Osteocyte (in vitro differentiated cells): ENCODE measurements around the gene CYP2R1. TPM values are rescaled to one million over a fixed set of nuclear protein-coding genes. Genes with fewer than 3 reads are reported as not detected.
"Not testable (repeated sequence)": the region's sequence is repeated elsewhere in the genome, so short reads cannot be mapped to it uniquely, and the experiment has no call there.

Source experiments
- DNase-seq: peaks from one replicate; pipeline ENCODE4 v3.0.0; 2021; ENCODE audit warnings: mixed read lengths; ENCODE audit not compliant: unreplicated experiment; ENCODE audit errors: extremely low spot score
- H3K27ac Mint-ChIP-seq: one replicate; pipeline ENCODE4 v1.8.0; 2021; ENCODE audit warnings: mild to moderate bottlenecking, mixed read lengths; ENCODE audit not compliant: unreplicated experiment
- H3K27me3 Mint-ChIP-seq: one replicate; pipeline ENCODE4 v1.8.0; 2021; ENCODE audit warnings: mixed read lengths; ENCODE audit not compliant: unreplicated experiment
- H3K36me3 Mint-ChIP-seq: one replicate; pipeline ENCODE4 v1.8.0; 2021; ENCODE audit warnings: mixed read lengths; ENCODE audit not compliant: unreplicated experiment
- H3K4me1 Mint-ChIP-seq: one replicate; pipeline ENCODE4 v1.8.0; 2021; ENCODE audit warnings: mixed read lengths; ENCODE audit not compliant: unreplicated experiment
- H3K4me3 Mint-ChIP-seq: one replicate; pipeline ENCODE4 v1.8.0; 2021; ENCODE audit warnings: mild to moderate bottlenecking, moderate library complexity, mixed read lengths; ENCODE audit not compliant: unreplicated experiment
- H3K9me3 Mint-ChIP-seq: one replicate; pipeline ENCODE4 v1.8.0; 2021; ENCODE audit warnings: mixed read lengths; ENCODE audit not compliant: unreplicated experiment
- CTCF ChIP-seq: fragments of 200-600 bp; sonication (generic); IDR thresholded peaks from 2 replicates; pipeline ENCODE4 v1.5.0; 2021; ENCODE audit warnings: antibody characterized with exemption, mild to moderate bottlenecking, moderate library complexity
- total RNA-seq: library from RNA; stranded (reverse); gene quantifications from 2 replicates; pipeline ENCODE4 v1.2.1, GENCODE V29; 2021

Gene CYP2R1
- total RNA-seq, 1 donor from 2014 or later = 6.4 TPM

GRCh38 chr11:14873632-14874031 is 18.4 kb downstream of the CYP2R1 start:
- no peak for DNase-seq
- Mint-ChIP-seq H3K4me3 (no peak overlapping the region), H3K9me3 (no peaks in the 10 kb centered on the region), H3K4me1 (peaks cover 6% of the 10 kb centered on the region), H3K27ac (no peak overlapping the region), H3K36me3 (peaks cover 5% of the 10 kb centered on the region), H3K27me3 (no peaks in the 10 kb centered on the region)
- no peak for TF ChIP-seq CTCF

GRCh38 chr11:14872032-14872431 is 20.0 kb downstream of the CYP2R1 start:
- no peaks in the 10 kb centered on the region for H3K9me3 Mint-ChIP-seq
- H3K27ac Mint-ChIP-seq = no peak overlapping the region

GRCh38 chr11:14863775-14864174 is 28.3 kb downstream of the CYP2R1 start:
- not testable (repeated sequence) for H3K4me1 Mint-ChIP-seq, H3K4me3 Mint-ChIP-seq

More at GRCh38 chr11:14872032-14872431, 20.0 kb downstream of the CYP2R1 start:
- Mint-ChIP-seq H3K4me3 (no peak overlapping the region), H3K4me1 (peaks cover 6% of the 10 kb centered on the region), H3K27me3 (no peaks in the 10 kb centered on the region), H3K36me3 (no peaks in the 10 kb centered on the region)
- no peak for DNase-seq
- no peak for TF ChIP-seq CTCF

GRCh38 chr11:14861680-14862079 is 30.4 kb downstream of the CYP2R1 start:
- peaks cover 10% of the 10 kb centered on the region for H3K27me3 Mint-ChIP-seq
- TF ChIP-seq CTCF = no peak
- H3K27ac Mint-ChIP-seq = no peak overlapping the region
- no peaks in the 10 kb centered on the region for H3K4me1 Mint-ChIP-seq
- H3K9me3 Mint-ChIP-seq = peaks cover 6% of the 10 kb centered on the region
- no peak overlapping the region for H3K4me3 Mint-ChIP-seq
- no peaks in the 10 kb centered on the region for H3K36me3 Mint-ChIP-seq
- no peak for DNase-seq

More at GRCh38 chr11:14863775-14864174, 28.3 kb downstream of the CYP2R1 start:
- H3K36me3 Mint-ChIP-seq, H3K27me3 Mint-ChIP-seq, H3K27ac Mint-ChIP-seq, DNase-seq, H3K9me3 Mint-ChIP-seq: not testable (repeated sequence)

- TF ChIP-seq CTCF = no peak
- no peak for DNase-seq
- H3K27me3 Mint-ChIP-seq = peaks cover 21% of the 10 kb centered on the region
- H3K4me3 Mint-ChIP-seq = no peak overlapping the region
- H3K4me1 Mint-ChIP-seq = no peaks in the 10 kb centered on the region
- peaks cover 6% of the 10 kb centered on the region for H3K9me3 Mint-ChIP-seq
- no peaks in the 10 kb centered on the region for H3K36me3 Mint-ChIP-seq
- H3K27ac Mint-ChIP-seq = no peak overlapping the region
These were observed 31.5 kb downstream of the CYP2R1 start for GRCh38 chr11:14860511-14860910.

GRCh38 chr11:14858404-14858803 is 33.6 kb downstream of the CYP2R1 start:
- no peak for TF ChIP-seq CTCF
- H3K4me3 Mint-ChIP-seq = no peak overlapping the region
- no peak overlapping the region for H3K27ac Mint-ChIP-seq
- DNase-seq = no peak
- no peaks in the 10 kb centered on the region for H3K4me1 Mint-ChIP-seq
- no peaks in the 10 kb centered on the region for H3K9me3 Mint-ChIP-seq
- H3K27me3 Mint-ChIP-seq = peaks cover 20% of the 10 kb centered on the region
- H3K36me3 Mint-ChIP-seq = no peaks in the 10 kb centered on the region
